ENCODE measurements around the gene MRPL54. TPM values are rescaled to one million over a fixed set of nuclear protein-coding genes. Genes with fewer than 3 reads are reported as not detected.
A peak's percentile ranks its signal among the peaks of the same experiment; 100 is the strongest.

MRPL54 gene
- total RNA-seq, 4 donors from 2014 or later = 23.3 to 86.3 (median 63.3) TPM

DNA sequence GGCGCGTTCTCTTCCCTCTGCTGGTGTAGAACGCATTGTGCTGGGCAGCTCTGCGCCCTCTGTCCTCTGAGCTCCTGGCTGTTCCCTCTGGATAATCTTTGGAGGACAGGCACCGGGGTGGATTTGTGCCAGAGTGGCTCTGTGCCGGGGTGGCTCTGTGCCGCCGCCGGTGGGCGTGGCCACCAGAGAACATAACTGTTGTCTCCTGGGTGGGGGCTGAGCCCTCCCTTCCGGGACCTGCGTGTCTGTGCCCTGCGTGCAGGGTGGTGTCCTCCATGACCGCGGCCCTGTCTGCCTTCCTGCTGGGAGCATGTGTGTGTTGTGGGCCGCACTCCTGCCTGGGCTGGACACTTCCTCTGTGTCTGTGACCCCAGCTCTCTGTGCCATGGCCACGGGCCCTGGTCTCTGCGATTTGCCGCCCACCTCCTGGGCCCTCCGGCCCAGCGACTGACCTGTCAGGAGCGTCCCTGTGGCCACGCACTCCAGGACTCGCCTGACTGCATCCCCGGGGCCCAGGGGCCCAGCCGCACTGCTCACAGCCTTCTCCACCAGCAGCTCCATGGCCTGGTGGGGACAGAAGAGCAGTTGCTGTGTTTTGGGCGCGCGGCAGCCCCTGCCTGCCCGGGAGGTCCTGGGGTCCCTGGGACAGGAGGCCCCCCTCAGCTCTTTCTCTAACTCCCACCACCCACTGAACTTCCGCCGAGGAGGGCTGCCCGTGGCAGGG, 46.1 kb downstream of the MRPL54 start:
- TF ChIP-seq, protein P1, sequence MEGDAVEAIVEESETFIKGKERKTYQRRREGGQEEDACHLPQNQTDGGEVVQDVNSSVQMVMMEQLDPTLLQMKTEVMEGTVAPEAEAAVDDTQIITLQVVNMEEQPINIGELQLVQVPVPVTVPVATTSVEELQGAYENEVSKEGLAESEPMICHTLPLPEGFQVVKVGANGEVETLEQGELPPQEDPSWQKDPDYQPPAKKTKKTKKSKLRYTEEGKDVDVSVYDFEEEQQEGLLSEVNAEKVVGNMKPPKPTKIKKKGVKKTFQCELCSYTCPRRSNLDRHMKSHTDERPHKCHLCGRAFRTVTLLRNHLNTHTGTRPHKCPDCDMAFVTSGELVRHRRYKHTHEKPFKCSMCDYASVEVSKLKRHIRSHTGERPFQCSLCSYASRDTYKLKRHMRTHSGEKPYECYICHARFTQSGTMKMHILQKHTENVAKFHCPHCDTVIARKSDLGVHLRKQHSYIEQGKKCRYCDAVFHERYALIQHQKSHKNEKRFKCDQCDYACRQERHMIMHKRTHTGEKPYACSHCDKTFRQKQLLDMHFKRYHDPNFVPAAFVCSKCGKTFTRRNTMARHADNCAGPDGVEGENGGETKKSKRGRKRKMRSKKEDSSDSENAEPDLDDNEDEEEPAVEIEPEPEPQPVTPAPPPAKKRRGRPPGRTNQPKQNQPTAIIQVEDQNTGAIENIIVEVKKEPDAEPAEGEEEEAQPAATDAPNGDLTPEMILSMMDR (IDR thresholded peaks at IDR 0.05 in 4 of 5, conservative IDR thresholded peaks at IDR 0.05 in 1 of 5) = no peak
- TF ChIP-seq POLR2A (IDR thresholded peaks at IDR 0.05) = no peak
- Histone ChIP-seq H3K27me3 (peaks cover 13 to 34% (median 29%) of the 10 kb centered on the region in 3 donors), H3K4me3 (no peak overlapping the region), H3K27ac (no peak overlapping the region), H3K4me1 (no peaks in the 10 kb centered on the region), H3K36me3 (no peaks in the 10 kb centered on the region), H3K9me3 (no peaks in the 10 kb centered on the region)
- ATAC-seq (no peak), DNase-seq (no peak)
- in situ Hi-C loops (cut with MboI; ENCODE audit: low sequenced_read_pairs in 4 of 4) (no loop called here), intact Hi-C loops (cut with DNase I; ENCODE audit: low total_unique reads) (no loop called here)

DNA sequence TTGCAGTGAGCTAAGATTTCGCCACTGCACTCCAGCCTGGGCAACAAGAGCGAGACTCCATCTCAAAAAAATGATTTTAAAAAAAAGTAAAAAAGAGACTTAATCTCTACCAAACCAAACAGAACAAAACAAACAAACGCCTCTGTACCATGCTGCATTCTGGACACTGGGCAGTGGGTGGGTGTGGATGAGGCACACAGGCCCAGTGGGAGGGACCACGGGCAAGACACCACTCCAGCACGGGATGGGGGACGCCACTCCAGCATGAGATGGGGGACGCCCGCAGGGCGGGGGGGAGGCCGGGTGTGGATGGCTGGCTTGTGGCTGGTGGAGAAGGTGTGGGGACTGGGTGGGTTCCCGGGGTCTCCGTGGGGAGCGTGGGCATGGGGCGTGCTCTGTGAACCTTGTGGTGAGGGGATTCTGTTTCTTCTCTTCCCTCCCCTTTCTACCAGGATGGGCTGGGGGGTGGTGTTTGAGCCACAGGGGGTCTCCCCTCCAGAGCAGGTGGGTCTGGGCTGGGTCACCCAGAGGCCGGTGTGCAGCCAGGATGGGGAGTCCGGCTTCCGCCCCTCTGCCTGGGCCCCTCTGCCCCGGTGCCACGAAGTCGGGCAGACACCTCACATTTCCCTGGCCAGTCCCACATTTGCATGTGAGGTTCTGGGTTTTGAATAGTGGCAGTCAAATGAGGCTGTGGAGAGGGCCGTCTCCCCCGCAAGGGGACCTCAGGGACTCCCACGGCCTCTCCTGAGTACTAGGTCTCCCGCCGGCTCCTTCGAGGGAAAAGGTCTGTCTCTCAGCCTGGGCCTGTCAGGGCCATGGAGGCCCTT, 47.6 kb downstream of the MRPL54 start:
- H3K27ac ChIP-seq = no peak overlapping the region
- no peak for ATAC-seq
- in situ Hi-C loops (cut with MboI; ENCODE audit: low sequenced_read_pairs in 4 of 4) = no loop called here
- peaks cover 0 to 19% (median 19%) of the 10 kb centered on the region in 3 donors for H3K27me3 ChIP-seq
- H3K36me3 ChIP-seq = no peaks in the 10 kb centered on the region
- no peaks in the 10 kb centered on the region for H3K9me3 ChIP-seq
- TF ChIP-seq POLR2A (IDR thresholded peaks at IDR 0.05) = no peak
- TF ChIP-seq, protein P1 (IDR thresholded peaks at IDR 0.05 in 4 of 5, conservative IDR thresholded peaks at IDR 0.05 in 1 of 5) = no peak
- H3K4me1 ChIP-seq = no peaks in the 10 kb centered on the region
- no peak overlapping the region for H3K4me3 ChIP-seq
- intact Hi-C loops (cut with DNase I; ENCODE audit: low total_unique reads) = no loop called here
- DNase-seq = no peak

DNA sequence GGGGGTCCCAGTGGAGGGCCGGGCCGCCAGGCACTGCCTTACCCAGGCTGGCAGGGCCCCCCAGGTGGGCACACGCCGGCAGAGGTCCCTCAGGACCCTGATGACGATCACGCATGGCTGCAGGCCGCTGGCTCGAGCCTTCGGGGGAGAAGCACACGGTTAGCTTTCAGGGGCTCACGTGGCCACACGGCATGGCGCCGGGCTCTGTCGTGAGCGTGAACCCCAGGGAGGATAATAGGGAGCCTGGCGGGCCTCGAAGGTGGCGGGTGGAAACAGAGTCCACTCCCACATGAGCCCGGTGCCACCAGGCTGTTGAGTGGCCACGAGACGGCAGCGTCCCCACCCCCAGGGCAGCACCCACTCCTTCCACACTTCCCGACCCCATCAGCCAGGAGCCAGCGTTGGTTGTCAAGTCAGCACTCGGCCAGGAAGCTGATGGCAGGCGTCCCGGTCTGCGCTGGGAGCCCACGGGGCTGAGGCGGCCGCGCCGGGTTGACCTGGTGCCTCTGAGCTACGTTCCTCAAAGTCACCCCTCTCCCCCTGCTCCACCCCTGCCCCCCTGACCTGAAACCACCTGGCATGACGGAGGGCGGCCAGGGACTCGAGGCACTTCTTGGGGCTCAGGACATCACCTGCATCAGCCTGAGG, 48.4 kb downstream of the MRPL54 start:
- ATAC-seq = no peak
- Histone ChIP-seq H3K27ac (no peak overlapping the region), H3K9me3 (no peaks in the 10 kb centered on the region), H3K36me3 (no peaks in the 10 kb centered on the region), H3K27me3 (peaks cover 0 to 15% (median 14%) of the 10 kb centered on the region in 3 donors), H3K4me1 (no peaks in the 10 kb centered on the region), H3K4me3 (no peak overlapping the region)
- intact Hi-C loops (cut with DNase I; ENCODE audit: low total_unique reads) (no loop called here), in situ Hi-C loops (cut with MboI; ENCODE audit: low sequenced_read_pairs in 4 of 4) (no loop called here)
- no peak for DNase-seq
- no peak for TF ChIP-seq POLR2A (IDR thresholded peaks at IDR 0.05)
- TF ChIP-seq, protein P1 (IDR thresholded peaks at IDR 0.05 in 4 of 5, conservative IDR thresholded peaks at IDR 0.05 in 1 of 5) = no peak

DNA sequence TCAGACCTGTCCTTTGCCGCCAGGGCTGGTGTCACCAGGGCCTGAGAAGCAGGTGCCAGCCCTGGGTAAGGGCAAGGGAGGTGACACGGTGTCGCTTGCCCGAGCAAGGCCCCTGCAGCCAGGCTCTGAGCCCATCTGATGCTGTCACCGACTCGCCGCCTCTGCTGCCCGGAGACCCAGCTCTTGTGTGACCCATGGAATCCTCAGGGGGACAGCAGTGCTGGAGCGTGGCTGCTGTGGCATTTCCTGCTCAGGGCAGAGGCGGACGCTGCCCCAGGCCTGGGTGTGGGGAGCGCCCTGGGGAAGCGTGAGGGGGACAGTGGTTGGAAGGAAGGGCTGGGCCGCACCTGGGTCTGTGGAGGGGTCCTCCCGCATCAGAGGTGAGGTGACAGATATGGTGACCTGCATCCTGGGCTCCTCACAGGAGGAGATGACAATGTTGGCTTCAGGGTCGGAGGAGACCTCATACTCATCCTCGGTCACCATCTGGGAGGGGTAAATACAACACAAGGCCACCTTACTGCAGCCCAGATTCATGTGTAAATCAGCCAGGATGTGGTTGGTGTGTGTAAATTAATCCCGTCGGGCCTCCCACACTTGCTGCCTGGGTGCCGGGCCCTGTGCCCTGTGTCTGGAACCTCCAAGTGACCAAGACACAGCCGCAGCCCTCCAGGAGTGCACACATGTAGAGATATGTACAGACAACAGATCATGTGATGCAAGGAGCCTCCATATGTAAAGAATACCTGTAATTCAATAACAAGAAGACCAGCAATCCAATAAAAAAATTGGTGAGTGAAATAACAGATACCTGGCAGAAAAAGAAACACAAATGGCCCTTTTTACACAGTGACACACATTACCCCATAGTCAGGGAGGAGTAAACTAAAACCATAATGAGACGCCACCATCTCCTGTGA, 51.3 kb downstream of the MRPL54 start:
- TF ChIP-seq POLR2A (IDR thresholded peaks at IDR 0.05) = no peak
- TF ChIP-seq, protein P1 (IDR thresholded peaks at IDR 0.05 in 4 of 5, conservative IDR thresholded peaks at IDR 0.05 in 1 of 5) = no peak
- no peak for DNase-seq
- Histone ChIP-seq H3K4me3 (no peak overlapping the region), H3K4me1 (no peaks in the 10 kb centered on the region), H3K27ac (peak overlapping the region in 1 of 4 donors; percentile 4), H3K9me3 (no peaks in the 10 kb centered on the region), H3K27me3 (peaks cover 0 to 15% (median 11%) of the 10 kb centered on the region in 3 donors), H3K36me3 (no peaks in the 10 kb centered on the region)
- in situ Hi-C loops (cut with MboI; ENCODE audit: low sequenced_read_pairs in 4 of 4) = no loop called here
- no peak for ATAC-seq
- intact Hi-C loops (cut with DNase I; ENCODE audit: low total_unique reads) = no loop called here
